K562 (cell line): ENCODE results near the gene SLC4A2. TPM values are rescaled to one million over a fixed set of nuclear protein-coding genes. Genes with fewer than 3 reads are reported as not detected.

ENCODE experiments used
- ADNP ChIP-seq: fragments of 200-800 bp; sonication (Bioruptor generic); IDR thresholded peaks from 2 replicates; pipeline ENCODE4 v1.6.1; 2016; ENCODE audit warnings: missing genetic modification characterization, missing compliant biosample characterization
- ARID4B ChIP-seq: sonication (generic); formaldehyde crosslinking; IDR thresholded peaks from 2 replicates; pipeline ENCODE4 v1.8.0; 2022; ENCODE audit warnings: mild to moderate bottlenecking, missing genetic modification reagents
- BCOR ChIP-seq: fragments of 450-650 bp; IDR thresholded peaks from 2 replicates; pipeline ENCODE4 v1.6.1; 2016
- C11orf30 ChIP-seq: fragments of 450-650 bp; IDR thresholded peaks from 2 replicates; pipeline ENCODE4 v1.6.1; 2016; ENCODE audit warnings: low read depth, mild to moderate bottlenecking
- CBX3 ChIP-seq, 2 experiments: IDR thresholded peaks; 1 replicate in 1 of 2; 2 replicates in 1 of 2; pipeline ENCODE4 v1.6.1; 2012; ENCODE audit warnings: inconsistent platforms in 2 of 2, low read length in 2 of 2, borderline replicate concordance in 1 of 2, control low read depth in 1 of 2
- GATAD2A ChIP-seq: fragments of 450-650 bp; IDR thresholded peaks from 2 replicates; pipeline ENCODE4 v1.6.1; 2017
- HNRNPLL ChIP-seq: fragments of 200-400 bp; formaldehyde crosslinking; IDR thresholded peaks from 2 replicates; pipeline ENCODE4 v1.6.1; 2017; ENCODE audit warnings: low read length, low read depth, mild to moderate bottlenecking; ENCODE audit not compliant: poor library complexity, severe bottlenecking
- KAT7 ChIP-seq: sonication (generic); formaldehyde crosslinking; IDR thresholded peaks from 2 replicates; pipeline ENCODE4 v1.8.0; 2022; ENCODE audit warnings: missing genetic modification reagents, mild to moderate bottlenecking, borderline replicate concordance
- MAX ChIP-seq: sonication (generic); formaldehyde crosslinking; IDR thresholded peaks from 2 replicates; pipeline ENCODE4 v1.9.0; 2022; ENCODE audit warnings: mild to moderate bottlenecking, missing genetic modification reagents
- MTF1 ChIP-seq: fragments of 250-450 bp; sonication (Bioruptor Pico); IDR thresholded peaks from 2 replicates; pipeline ENCODE4 v1.9.0; 2021; ENCODE audit warnings: moderate library complexity, mild to moderate bottlenecking, inconsistent platforms, borderline replicate concordance
- NR3C1 ChIP-seq: sonication (generic); formaldehyde crosslinking; IDR thresholded peaks from 2 replicates; pipeline ENCODE4 v1.8.1; 2022; ENCODE audit warnings: missing genetic modification reagents
- RFX7 ChIP-seq: fragments of 250-450 bp; sonication (Bioruptor Pico); IDR thresholded peaks from 2 replicates; pipeline ENCODE4 v1.5.1; 2021; ENCODE audit warnings: mild to moderate bottlenecking
- SMARCE1 ChIP-seq: fragments of 450-650 bp; IDR thresholded peaks from 2 replicates; pipeline ENCODE4 v1.7.1; 2016; ENCODE audit warnings: mild to moderate bottlenecking
- SNIP1 ChIP-seq: fragments of 450-650 bp; IDR thresholded peaks from 2 replicates; pipeline ENCODE4 v1.7.1; 2017; ENCODE audit warnings: low read depth, mild to moderate bottlenecking
- ZNF12 ChIP-seq: sonication (generic); formaldehyde crosslinking; IDR thresholded peaks from 2 replicates; pipeline ENCODE4 v1.4.0; 2020; ENCODE audit warnings: mild to moderate bottlenecking, missing genetic modification reagents
- ZNF212 ChIP-seq: fragments of 450-650 bp; formaldehyde crosslinking; IDR thresholded peaks from 2 replicates; pipeline ENCODE4 v1.4.0; 2020; ENCODE audit warnings: mild to moderate bottlenecking
- ZNF311 ChIP-seq: fragments of 250-450 bp; sonication (Bioruptor Pico); IDR thresholded peaks from 2 replicates; pipeline ENCODE4 v1.4.0; 2020; ENCODE audit warnings: mild to moderate bottlenecking, moderate library complexity
- ZNF830 ChIP-seq: fragments of 250-450 bp; sonication (Bioruptor Pico); IDR thresholded peaks from 2 replicates; pipeline ENCODE4 v1.5.0; 2021; ENCODE audit warnings: mild to moderate bottlenecking
- polyA plus RNA-seq, 8 experiments: library from polyadenylated mRNA; depleted of rRNA in 4 of 8; stranded (reverse) in 5 of 8; unstranded in 3 of 8; fragments of >200 nt; fragmentation: Nextera tagmentation in 2 of 8; fragmentation: Illumina TruSeq in 1 of 8; extraction: Ambion mirVana in 2 of 8; extraction: Trizol in 1 of 8; gene quantifications; 2 replicates each; pipeline versions ENCODE4 v1.2.1 to v1.2.3, GENCODE V29; 2011 to 2014; ENCODE audit warnings: inconsistent platforms in 1 of 8, missing spikeins in 1 of 8
- total RNA-seq, 7 experiments: library from RNA; depleted of rRNA in 6 of 7; stranded (reverse); fragments of >200 nt in 6 of 7; fragmentation: Illumina TruSeq in 2 of 7; extraction: Trizol in 2 of 7; gene quantifications; 2 replicates each; pipeline versions ENCODE4 v1.2.1 to v1.2.3, GENCODE V29; 2011 to 2021; ENCODE audit warnings: low replicate concordance in 1 of 7
- TF ChIP-seq, protein P1 (sequence below): IDR thresholded peaks from 3 replicates; pipeline ENCODE4 v1.6.1; 2011; ENCODE audit warnings: borderline replicate concordance, mild to moderate bottlenecking, moderate library complexity; ENCODE audit not compliant: insufficient read length; ENCODE audit errors: extremely low read depth
- TF ChIP-seq, protein P2 (sequence below): fragments of 200-800 bp; sonication (Bioruptor generic); IDR thresholded peaks from 2 replicates; pipeline ENCODE4 v1.6.1; 2017; ENCODE audit warnings: missing genetic modification characterization, missing compliant biosample characterization

Gene SLC4A2
- total and polyA plus RNA-seq, 9 of the 15 experiments (the other 6 are each of a cell fraction or from before 2014, with no cell fraction given): 11.4 to 375 (median 130) TPM

DNA sequence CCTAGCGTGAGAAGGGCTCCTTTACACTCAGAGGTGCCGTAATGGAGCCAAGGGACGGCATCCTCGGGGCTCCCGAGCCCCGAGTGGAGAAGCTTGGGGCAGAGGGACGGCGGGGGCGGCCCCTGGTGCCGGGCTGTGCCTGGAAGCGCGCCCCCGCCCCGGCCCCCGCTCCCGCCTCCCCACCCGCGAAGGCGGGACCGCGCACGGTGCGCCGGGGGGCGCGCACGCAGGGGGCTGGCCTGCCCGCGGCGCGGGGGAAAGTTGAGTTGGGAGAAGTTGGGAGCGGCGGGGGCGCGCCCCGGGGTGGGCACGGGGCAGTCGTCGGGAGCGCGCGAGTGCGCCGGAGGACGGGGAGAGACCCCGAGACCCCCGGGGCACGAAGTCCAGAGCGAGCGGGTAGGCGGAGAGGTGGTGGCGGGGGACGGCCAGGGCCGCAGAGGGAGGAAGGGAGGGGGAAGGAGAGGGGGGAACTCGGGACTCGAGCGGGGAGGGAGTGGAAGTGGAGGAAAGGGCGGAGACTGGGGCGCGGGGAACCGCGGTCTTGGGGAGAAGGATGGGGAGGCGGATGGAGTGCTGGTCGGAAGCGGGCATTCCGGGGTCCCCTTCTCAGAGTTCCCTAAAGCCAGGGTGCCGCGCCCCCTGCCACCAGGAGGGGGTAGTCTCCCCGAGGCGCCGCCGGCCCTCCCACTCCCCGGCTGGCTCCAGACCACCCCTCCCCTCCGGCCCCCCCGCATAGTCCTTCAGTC, at the start of gene SLC4A2 (continued):
- TF ChIP-seq KAT7 (CRISPR knock-in tag) (peak; percentile 16; the same call in 1 of the 2 replicates), MAX (CRISPR knock-in tag) (no peak), C11orf30 (no peak), RFX7 (CRISPR knock-in tag) (no peak), ADNP (tag) (no peak), SNIP1 (no peak), MTF1 (CRISPR knock-in tag) (no peak), NR3C1 (CRISPR knock-in tag) (no peak), BCOR (peak; percentile 42; the same call in 1 of the 2 replicates), SMARCE1 (peak; percentile 25; the same call in 1 of the 2 replicates), CBX3 (IDR thresholded peaks at IDR 0.05; ENCODE audit: borderline replicate concordance in 1 of 2, low read length in 2 of 2) (no peak), ARID4B (CRISPR knock-in tag) (peak; percentile 60; the same call in 1 of the 2 replicates), ZNF830 (CRISPR knock-in tag) (no peak), HNRNPLL (no peak), ZNF311 (no peak), GATAD2A (peak; percentile 62; the same call in 1 of the 2 replicates), ZNF212 (no peak), ZNF12 (no peak)
- TF ChIP-seq, protein P1, sequence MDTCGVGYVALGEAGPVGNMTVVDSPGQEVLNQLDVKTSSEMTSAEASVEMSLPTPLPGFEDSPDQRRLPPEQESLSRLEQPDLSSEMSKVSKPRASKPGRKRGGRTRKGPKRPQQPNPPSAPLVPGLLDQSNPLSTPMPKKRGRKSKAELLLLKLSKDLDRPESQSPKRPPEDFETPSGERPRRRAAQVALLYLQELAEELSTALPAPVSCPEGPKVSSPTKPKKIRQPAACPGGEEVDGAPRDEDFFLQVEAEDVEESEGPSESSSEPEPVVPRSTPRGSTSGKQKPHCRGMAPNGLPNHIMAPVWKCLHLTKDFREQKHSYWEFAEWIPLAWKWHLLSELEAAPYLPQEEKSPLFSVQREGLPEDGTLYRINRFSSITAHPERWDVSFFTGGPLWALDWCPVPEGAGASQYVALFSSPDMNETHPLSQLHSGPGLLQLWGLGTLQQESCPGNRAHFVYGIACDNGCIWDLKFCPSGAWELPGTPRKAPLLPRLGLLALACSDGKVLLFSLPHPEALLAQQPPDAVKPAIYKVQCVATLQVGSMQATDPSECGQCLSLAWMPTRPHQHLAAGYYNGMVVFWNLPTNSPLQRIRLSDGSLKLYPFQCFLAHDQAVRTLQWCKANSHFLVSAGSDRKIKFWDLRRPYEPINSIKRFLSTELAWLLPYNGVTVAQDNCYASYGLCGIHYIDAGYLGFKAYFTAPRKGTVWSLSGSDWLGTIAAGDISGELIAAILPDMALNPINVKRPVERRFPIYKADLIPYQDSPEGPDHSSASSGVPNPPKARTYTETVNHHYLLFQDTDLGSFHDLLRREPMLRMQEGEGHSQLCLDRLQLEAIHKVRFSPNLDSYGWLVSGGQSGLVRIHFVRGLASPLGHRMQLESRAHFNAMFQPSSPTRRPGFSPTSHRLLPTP: no peak
- TF ChIP-seq, protein P2, sequence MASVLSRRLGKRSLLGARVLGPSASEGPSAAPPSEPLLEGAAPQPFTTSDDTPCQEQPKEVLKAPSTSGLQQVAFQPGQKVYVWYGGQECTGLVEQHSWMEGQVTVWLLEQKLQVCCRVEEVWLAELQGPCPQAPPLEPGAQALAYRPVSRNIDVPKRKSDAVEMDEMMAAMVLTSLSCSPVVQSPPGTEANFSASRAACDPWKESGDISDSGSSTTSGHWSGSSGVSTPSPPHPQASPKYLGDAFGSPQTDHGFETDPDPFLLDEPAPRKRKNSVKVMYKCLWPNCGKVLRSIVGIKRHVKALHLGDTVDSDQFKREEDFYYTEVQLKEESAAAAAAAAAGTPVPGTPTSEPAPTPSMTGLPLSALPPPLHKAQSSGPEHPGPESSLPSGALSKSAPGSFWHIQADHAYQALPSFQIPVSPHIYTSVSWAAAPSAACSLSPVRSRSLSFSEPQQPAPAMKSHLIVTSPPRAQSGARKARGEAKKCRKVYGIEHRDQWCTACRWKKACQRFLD (CRISPR knock-in tag): peak; percentile 99
